GM06990 (cell line): ENCODE measurements around the gene PTF1A.
A peak's percentile ranks its signal among the peaks of the same experiment; 100 is the strongest.

Experiments used
- DNase-seq: peaks from one replicate; pipeline ENCODE4 v3.0.0-alpha.2; 2011; ENCODE audit not compliant: insufficient read length; ENCODE audit errors: extremely low read depth
- H3K27me3 ChIP-seq: replicated peaks from 2 replicates; pipeline ENCODE4 v1.6.0; 2011; ENCODE audit warnings: low read length; ENCODE audit not compliant: control insufficient read depth, insufficient read depth
- H3K36me3 ChIP-seq: 2 replicates; pipeline ENCODE4 v1.5.1; 2011; ENCODE audit warnings: low read length; ENCODE audit not compliant: control insufficient read depth, insufficient read depth
- H3K4me3 ChIP-seq: replicated peaks from 2 replicates; pipeline ENCODE4 v1.5.1; 2011; ENCODE audit warnings: low read depth, mild to moderate bottlenecking, control low read depth, low read length
- CTCF ChIP-seq: IDR thresholded peaks from 2 replicates; pipeline ENCODE4 v1.5.1; 2011; ENCODE audit warnings: low read length, control low read depth, mild to moderate bottlenecking, inconsistent platforms; ENCODE audit not compliant: insufficient read depth, poor library complexity, severe bottlenecking

Gene PTF1A

GRCh38 chr10:23158370-23158769, 33.7 kb upstream of the PTF1A start:
- peak overlapping the region; percentile 3; the same call in 1 of the 2 replicates for H3K4me3 ChIP-seq
- no peaks in the 10 kb centered on the region for H3K27me3 ChIP-seq
- no peak for DNase-seq
- peak; percentile 67 for TF ChIP-seq CTCF
- no peaks in the 10 kb centered on the region for H3K36me3 ChIP-seq

GRCh38 chr10:23171232-23171876, 20.8 kb upstream of the PTF1A start:
- no peak for DNase-seq
- TF ChIP-seq CTCF: no peak
- H3K36me3 ChIP-seq: no peaks in the 10 kb centered on the region

GRCh38 chr10:23172429-23173213, 19.5 kb upstream of the PTF1A start:
- TF ChIP-seq CTCF: no peak

More at GRCh38 chr10:23171232-23171876, 20.8 kb upstream of the PTF1A start:
- Histone ChIP-seq H3K27me3 (no peaks in the 10 kb centered on the region), H3K4me3 (no peak overlapping the region)

DNA sequence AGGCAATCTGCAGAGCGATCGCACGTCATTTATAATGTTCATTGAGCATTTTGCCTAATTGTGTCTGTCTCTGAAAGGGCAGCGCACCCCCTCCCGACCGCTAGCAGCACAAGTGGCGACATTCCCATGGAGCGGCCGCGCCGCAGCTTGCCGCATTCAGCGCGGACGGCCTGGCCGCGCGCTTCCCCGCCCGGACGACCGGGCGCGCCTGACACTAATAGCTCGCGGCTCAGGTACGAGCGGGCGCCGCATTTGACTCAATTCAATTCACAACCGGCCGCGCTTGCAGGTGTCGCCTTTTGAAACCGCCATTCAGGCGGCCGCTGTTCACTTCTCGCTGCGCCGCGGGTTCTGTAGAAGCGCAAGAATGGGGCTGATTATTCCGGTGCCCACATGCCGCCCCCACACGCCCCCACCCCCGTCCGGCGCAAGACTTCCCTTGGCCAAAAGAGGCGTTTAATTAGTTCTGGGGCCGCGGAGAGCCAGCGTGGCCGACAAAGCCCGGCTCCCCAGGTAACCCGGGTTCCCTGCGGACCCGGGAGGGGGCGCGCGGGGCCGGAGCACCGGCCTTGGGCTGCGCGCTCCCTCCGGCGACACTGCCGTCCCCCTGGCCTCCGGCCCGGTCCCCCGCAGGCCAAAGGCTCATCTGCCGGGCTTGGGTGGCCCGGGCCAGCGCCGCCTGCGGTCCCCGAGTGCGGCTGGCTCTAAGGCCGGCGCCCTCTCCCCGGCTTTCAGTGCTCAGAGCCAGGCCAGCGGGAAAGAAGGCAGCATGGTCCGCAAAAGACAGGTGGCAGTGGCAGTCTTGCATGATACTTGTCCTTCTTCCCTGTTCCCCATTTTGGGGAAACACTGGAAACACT, 18.7 kb upstream of the PTF1A start:
- H3K4me3 ChIP-seq: no peak overlapping the region
- H3K27me3 ChIP-seq: no peaks in the 10 kb centered on the region
- peak; percentile 7 for DNase-seq
- no peak for TF ChIP-seq CTCF
- no peaks in the 10 kb centered on the region for H3K36me3 ChIP-seq

More at GRCh38 chr10:23172429-23173213, 19.5 kb upstream of the PTF1A start:
- Histone ChIP-seq H3K4me3 (no peak overlapping the region), H3K27me3 (no peaks in the 10 kb centered on the region), H3K36me3 (no peaks in the 10 kb centered on the region)
- DNase-seq: no peak

- Histone ChIP-seq H3K4me3 (no peak overlapping the region), H3K27me3 (no peaks in the 10 kb centered on the region), H3K36me3 (no peaks in the 10 kb centered on the region)
- TF ChIP-seq CTCF: no peak
- no peak for DNase-seq
These were observed 17.8 kb upstream of the PTF1A start for GRCh38 chr10:23174074-23174976.
